GM12878 (cell line): ENCODE measurements around the gene CXXC4. TPM values are rescaled to one million over a fixed set of nuclear protein-coding genes. Genes with fewer than 3 reads are reported as not detected.
A peak's percentile ranks its signal among the peaks of the same experiment; 100 is the strongest.

Experiments
- ATAC-seq: fragments of 200-7000 bp; cut with Tn5 transposase; 3 replicates; pipeline ENCODE4 v1.9.1; 2020; ENCODE audit warnings: mild to moderate bottlenecking, moderate library complexity
- BruUV-seq: library from RNA; stranded (reverse); fragments of 400-500 nt; replicated peaks from 2 replicates; lab custom pipeline; 2021; lab: Mats Ljungman, UMichigan
- CTCF ChIA-PET: fragments of 300-600 bp; sonication (Branson Sonifier 250); formaldehyde crosslinking; extraction: SDS; loops from one replicate; lab custom pipeline; 2021; ENCODE audit warnings: inconsistent platforms; lab: Yijun Ruan, JAX
- POLR2A ChIA-PET: fragments of 350-600 bp; formaldehyde crosslinking; extraction: SDS; loops from one replicate; lab custom pipeline; 2021; ENCODE audit warnings: inconsistent platforms; lab: Charles Lee
- RAD21 ChIA-PET: fragments of 300-600 bp; sonication (Branson Sonifier 250); formaldehyde crosslinking; loops from one replicate; lab custom pipeline; 2023; ENCODE audit warnings: antibody characterized with exemption; ENCODE audit not compliant: unreplicated experiment; lab: Charles Lee
- SMC1A ChIA-PET: fragments of 300-600 bp; sonication (Branson Sonifier 250); formaldehyde crosslinking; loops from one replicate; lab custom pipeline; 2023; ENCODE audit not compliant: unreplicated experiment, uncharacterized antibody; lab: Charles Lee
- DNase-seq: peaks from one replicate; pipeline ENCODE4 v3.0.0-alpha.2; 2011; ENCODE audit warnings: low read depth, low spot score
- FAIRE-seq: peaks from 3 replicates; lab custom pipeline; 2011; peaks lifted over from hg19 to GRCh38; lab: Jason Lieb, UNC
- H2AFZ ChIP-seq: 2 replicates; pipeline ENCODE4 v1.6.0; 2011; ENCODE audit warnings: low read depth, low read length, control low read depth; ENCODE audit not compliant: control insufficient read depth
- H3K27ac ChIP-seq: 2 replicates; pipeline ENCODE4 v1.5.1; 2011; ENCODE audit warnings: control low read depth; ENCODE audit not compliant: control insufficient read depth, insufficient read depth
- H3K27me3 ChIP-seq, 2 experiments: replicated peaks in 1 of 2; 2 replicates each; pipeline versions ENCODE4 v1.6.0 to v1.6.1; 2011; ENCODE audit warnings: low read length in 1 of 2; ENCODE audit not compliant: control insufficient read depth in 2 of 2, insufficient read depth in 2 of 2
- H3K36me3 ChIP-seq, 2 experiments: 2 replicates each; pipeline ENCODE4 v1.5.1; 2011; ENCODE audit warnings: low read length in 1 of 2; ENCODE audit not compliant: control insufficient read depth in 2 of 2, insufficient read depth in 2 of 2
- H3K4me1 ChIP-seq: 2 replicates; pipeline ENCODE4 v1.6.1; 2011; ENCODE audit warnings: mild to moderate bottlenecking, low read length, moderate library complexity, mixed read lengths; ENCODE audit not compliant: control insufficient read depth, insufficient read depth
- H3K4me2 ChIP-seq: 2 replicates; pipeline ENCODE4 v1.6.0; 2011; ENCODE audit warnings: control low read depth; ENCODE audit not compliant: control insufficient read depth, insufficient read depth
- H3K4me3 ChIP-seq: fragments of 200-600 bp; sonication (generic); 2 replicates; pipeline ENCODE4 v1.5.1; 2016
- H3K79me2 ChIP-seq: 2 replicates; pipeline ENCODE4 v1.6.0; 2011; ENCODE audit warnings: low read length; ENCODE audit not compliant: control insufficient read depth, insufficient read depth
- H3K9ac ChIP-seq: 2 replicates; pipeline ENCODE4 v1.8.0; 2011; ENCODE audit warnings: low read length, control low read depth, mixed read lengths; ENCODE audit not compliant: control insufficient read depth, insufficient read depth
- H3K9me3 ChIP-seq: replicated peaks from 3 replicates; pipeline ENCODE4 v1.5.1; 2011; ENCODE audit warnings: mild to moderate bottlenecking, low read length; ENCODE audit not compliant: control insufficient read depth, insufficient read depth
- H4K20me1 ChIP-seq: 2 replicates; pipeline ENCODE4 v1.6.0; 2011; ENCODE audit not compliant: control insufficient read depth, insufficient read depth
- BMI1 ChIP-seq: fragments of 450-650 bp; IDR thresholded peaks from 2 replicates; pipeline ENCODE4 v1.6.1; 2016; ENCODE audit warnings: mild to moderate bottlenecking, moderate library complexity, borderline replicate concordance
- FOS ChIP-seq: IDR thresholded peaks from 3 replicates; pipeline ENCODE4 v1.6.1; 2011; ENCODE audit warnings: borderline replicate concordance; ENCODE audit not compliant: insufficient read length; ENCODE audit errors: extremely low read depth
- MTA3 ChIP-seq: IDR thresholded peaks from 2 replicates; pipeline ENCODE4 v1.6.1; 2012; ENCODE audit warnings: low read length, inconsistent platforms, borderline replicate concordance
- PAX5 ChIP-seq: IDR thresholded peaks from 2 replicates; pipeline ENCODE4 v1.6.1; 2011; ENCODE audit warnings: low read depth, low read length, borderline replicate concordance
- RBBP5 ChIP-seq: fragments of 200-600 bp; sonication (generic); conservative IDR thresholded peaks from 2 replicates; pipeline ENCODE4 v1.6.1; 2016
- RCOR1 ChIP-seq: conservative IDR thresholded peaks from 2 replicates; pipeline ENCODE4 v1.6.1; 2012; ENCODE audit warnings: low read depth, low read length, improper control_type of control experiment
- RELA ChIP-seq: fragments of 450-650 bp; IDR thresholded peaks from 2 replicates; pipeline ENCODE4 v1.8.0; 2014; ENCODE audit warnings: borderline replicate concordance; ENCODE audit not compliant: partially characterized antibody
- RFX5 ChIP-seq: IDR thresholded peaks from 2 replicates; pipeline ENCODE4 v1.6.1; 2011; ENCODE audit warnings: low read depth, low read length, improper control_type of control experiment
- RUNX3 ChIP-seq: IDR thresholded peaks from 2 replicates; pipeline ENCODE4 v1.6.1; 2012; ENCODE audit warnings: low read length, inconsistent platforms
- SIN3A ChIP-seq: IDR thresholded peaks from 2 replicates; pipeline ENCODE4 v1.6.1; 2012; ENCODE audit warnings: low read depth, low read length, improper control_type of control experiment
- SIX5 ChIP-seq: IDR thresholded peaks from 2 replicates; pipeline ENCODE4 v1.6.1; 2011; ENCODE audit warnings: mild to moderate bottlenecking, low read depth, low read length, moderate library complexity; ENCODE audit not compliant: severe bottlenecking
- SMAD5 ChIP-seq: IDR thresholded peaks from 2 replicates; pipeline ENCODE4 v1.6.1; 2016; ENCODE audit warnings: antibody characterized with exemption, low read depth
- TBL1XR1 ChIP-seq: IDR thresholded peaks from 2 replicates; pipeline ENCODE4 v1.6.1; 2012; ENCODE audit warnings: low read depth, low read length, improper control_type of control experiment
- ZNF24 ChIP-seq: fragments of 450-650 bp; IDR thresholded peaks from 2 replicates; pipeline ENCODE4 v1.6.1; 2017; ENCODE audit warnings: antibody characterized with exemption, mild to moderate bottlenecking
- ZNF622 ChIP-seq: fragments of 450-650 bp; IDR thresholded peaks from 2 replicates; pipeline ENCODE4 v1.6.1; 2017; ENCODE audit warnings: mild to moderate bottlenecking, inconsistent platforms
- ZSCAN29 ChIP-seq: fragments of 450-650 bp; IDR thresholded peaks from 2 replicates; pipeline ENCODE4 v1.6.1; 2017; ENCODE audit warnings: mild to moderate bottlenecking, moderate library complexity
- ZZZ3 ChIP-seq: IDR thresholded peaks from 2 replicates; pipeline ENCODE4 v1.6.1; 2011; ENCODE audit warnings: low read depth; ENCODE audit not compliant: control insufficient read depth, insufficient read length
- WGBS: methylation state at CpG from one replicate; pipeline ENCODE4 v1.1.6; 2016; ENCODE audit warnings: low lambda C conversion rate; ENCODE audit not compliant: insufficient replicate concordance, insufficient coverage; ENCODE audit errors: missing lambda C conversion rate; 5-methylcytosine and 5-hydroxymethylcytosine counted together
- in situ Hi-C: fragments of 300-500 bp; cut with MboI; formaldehyde crosslinking; loops from 9 replicates; pipeline ENCODE4 v1.14.3; 2018; ENCODE audit warnings: mixed read lengths
- intact Hi-C: fragments of 100-400 bp; cut with micrococcal nuclease; formaldehyde crosslinking; loops from one replicate; pipeline ENCODE4 v1.14.2; 2022; ENCODE audit not compliant: unreplicated experiment
- polyA plus RNA-seq, 11 experiments: library from polyadenylated mRNA; depleted of rRNA in 4 of 11; unstranded in 6 of 11; stranded (reverse) in 5 of 11; fragments of >200 nt; fragmentation: Nextera tagmentation in 4 of 11; fragmentation: Illumina TruSeq in 1 of 11; extraction: Ambion mirVana in 4 of 11; extraction: Trizol in 1 of 11; gene quantifications; 1 replicate in 1 of 11; 2 replicates in 10 of 11; pipeline versions ENCODE4 v1.2.1 to v1.2.3, GENCODE V29; 2011 to 2016; ENCODE audit warnings: inconsistent platforms in 2 of 11, missing spikeins in 2 of 11, low read depth in 1 of 11
- total RNA-seq, 4 experiments: library from RNA; depleted of rRNA in 3 of 4; stranded (reverse); fragments of >200 nt in 3 of 4; fragmentation: Illumina TruSeq in 1 of 4; extraction: Trizol in 1 of 4; gene quantifications; 2 replicates each; pipeline versions ENCODE4 v1.2.1 to v1.2.3, GENCODE V29; 2013 to 2021
- TF ChIP-seq, protein P1 (sequence below): IDR thresholded peaks from 2 replicates; pipeline ENCODE4 v1.6.1; 2012; ENCODE audit warnings: low read length, inconsistent platforms
- TF ChIP-seq, protein P2 (sequence below): IDR thresholded peaks from 2 replicates; pipeline ENCODE4 v1.6.1; 2012; ENCODE audit warnings: improper control_type of control experiment, low read depth, low read length; ENCODE audit not compliant: insufficient replicate concordance

Gene CXXC4
- total and polyA plus RNA-seq, 10 of the 15 experiments (the other 5 are each of a cell fraction or from before 2014, with no cell fraction given), result 4.2 to 17.0 (median 7.8) TPM

- ChIA-PET SMC1A (interaction anchor here (0.9 to 1.2 kb wide), 3 partner anchors 35 to 131 kb away, joined by 3 to 4 read pairs (median 3); no protein-coding TSS in a partner anchor), CTCF (no interaction called here), POLR2A (no interaction called here), RAD21 (no interaction called here)
- no TSS peak for BruUV-seq
- H3K79me2 ChIP-seq, result no peaks in the 10 kb centered on the region
- H3K4me3 ChIP-seq, result no peak overlapping the region
- no peak for DNase-seq
- H3K9ac ChIP-seq, result no peak overlapping the region
- no peaks in the 10 kb centered on the region for H3K27me3 ChIP-seq
- no peak overlapping the region for H2AFZ ChIP-seq
- no peaks in the 10 kb centered on the region for H3K4me1 ChIP-seq
- intact Hi-C loops, result no loop called here
- FAIRE-seq, result peak; percentile 18
- no peaks in the 10 kb centered on the region; a peak in 1 of 4 replicates for H3K36me3 ChIP-seq
- no peaks in the 10 kb centered on the region for H4K20me1 ChIP-seq
- ATAC-seq, result no peak
- TF ChIP-seq ZNF24 (no peak), TBL1XR1 (no peak), ZZZ3 (no peak), PAX5 (no peak), SMAD5 (no peak), MTA3 (no peak), SIX5 (no peak), FOS (no peak), SIN3A (no peak), RUNX3 (no peak), BMI1 (no peak), RELA (no peak), ZSCAN29 (no peak), RBBP5 (no peak), RCOR1 (no peak), ZNF622 (no peak), RFX5 (no peak)
- TF ChIP-seq, protein P1, sequence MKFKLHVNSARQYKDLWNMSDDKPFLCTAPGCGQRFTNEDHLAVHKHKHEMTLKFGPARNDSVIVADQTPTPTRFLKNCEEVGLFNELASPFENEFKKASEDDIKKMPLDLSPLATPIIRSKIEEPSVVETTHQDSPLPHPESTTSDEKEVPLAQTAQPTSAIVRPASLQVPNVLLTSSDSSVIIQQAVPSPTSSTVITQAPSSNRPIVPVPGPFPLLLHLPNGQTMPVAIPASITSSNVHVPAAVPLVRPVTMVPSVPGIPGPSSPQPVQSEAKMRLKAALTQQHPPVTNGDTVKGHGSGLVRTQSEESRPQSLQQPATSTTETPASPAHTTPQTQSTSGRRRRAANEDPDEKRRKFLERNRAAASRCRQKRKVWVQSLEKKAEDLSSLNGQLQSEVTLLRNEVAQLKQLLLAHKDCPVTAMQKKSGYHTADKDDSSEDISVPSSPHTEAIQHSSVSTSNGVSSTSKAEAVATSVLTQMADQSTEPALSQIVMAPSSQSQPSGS, result no peak
- TF ChIP-seq, protein P2, sequence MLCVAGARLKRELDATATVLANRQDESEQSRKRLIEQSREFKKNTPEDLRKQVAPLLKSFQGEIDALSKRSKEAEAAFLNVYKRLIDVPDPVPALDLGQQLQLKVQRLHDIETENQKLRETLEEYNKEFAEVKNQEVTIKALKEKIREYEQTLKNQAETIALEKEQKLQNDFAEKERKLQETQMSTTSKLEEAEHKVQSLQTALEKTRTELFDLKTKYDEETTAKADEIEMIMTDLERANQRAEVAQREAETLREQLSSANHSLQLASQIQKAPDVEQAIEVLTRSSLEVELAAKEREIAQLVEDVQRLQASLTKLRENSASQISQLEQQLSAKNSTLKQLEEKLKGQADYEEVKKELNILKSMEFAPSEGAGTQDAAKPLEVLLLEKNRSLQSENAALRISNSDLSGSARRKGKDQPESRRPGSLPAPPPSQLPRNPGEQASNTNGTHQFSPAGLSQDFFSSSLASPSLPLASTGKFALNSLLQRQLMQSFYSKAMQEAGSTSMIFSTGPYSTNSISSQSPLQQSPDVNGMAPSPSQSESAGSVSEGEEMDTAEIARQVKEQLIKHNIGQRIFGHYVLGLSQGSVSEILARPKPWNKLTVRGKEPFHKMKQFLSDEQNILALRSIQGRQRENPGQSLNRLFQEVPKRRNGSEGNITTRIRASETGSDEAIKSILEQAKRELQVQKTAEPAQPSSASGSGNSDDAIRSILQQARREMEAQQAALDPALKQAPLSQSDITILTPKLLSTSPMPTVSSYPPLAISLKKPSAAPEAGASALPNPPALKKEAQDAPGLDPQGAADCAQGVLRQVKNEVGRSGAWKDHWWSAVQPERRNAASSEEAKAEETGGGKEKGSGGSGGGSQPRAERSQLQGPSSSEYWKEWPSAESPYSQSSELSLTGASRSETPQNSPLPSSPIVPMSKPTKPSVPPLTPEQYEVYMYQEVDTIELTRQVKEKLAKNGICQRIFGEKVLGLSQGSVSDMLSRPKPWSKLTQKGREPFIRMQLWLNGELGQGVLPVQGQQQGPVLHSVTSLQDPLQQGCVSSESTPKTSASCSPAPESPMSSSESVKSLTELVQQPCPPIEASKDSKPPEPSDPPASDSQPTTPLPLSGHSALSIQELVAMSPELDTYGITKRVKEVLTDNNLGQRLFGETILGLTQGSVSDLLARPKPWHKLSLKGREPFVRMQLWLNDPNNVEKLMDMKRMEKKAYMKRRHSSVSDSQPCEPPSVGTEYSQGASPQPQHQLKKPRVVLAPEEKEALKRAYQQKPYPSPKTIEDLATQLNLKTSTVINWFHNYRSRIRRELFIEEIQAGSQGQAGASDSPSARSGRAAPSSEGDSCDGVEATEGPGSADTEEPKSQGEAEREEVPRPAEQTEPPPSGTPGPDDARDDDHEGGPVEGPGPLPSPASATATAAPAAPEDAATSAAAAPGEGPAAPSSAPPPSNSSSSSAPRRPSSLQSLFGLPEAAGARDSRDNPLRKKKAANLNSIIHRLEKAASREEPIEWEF, result no peak
- WGBS, result 100% methylated on average over 1 of the region's 1 CpG
- no peak overlapping the region for H3K27ac ChIP-seq
- in situ Hi-C loops, result no loop called here
- H3K4me2 ChIP-seq, result no peak overlapping the region
- no peaks in the 10 kb centered on the region for H3K9me3 ChIP-seq
Observed at GRCh38 chr4:104465201-104465600, 29.5 kb downstream of the CXXC4 start.
